GM12865 (cell line): ENCODE data around the gene NEUROG3.
"Not testable (repeated sequence)": the region's sequence is repeated elsewhere in the genome, so short reads cannot be mapped to it uniquely, and the experiment has no call there.

Experiments used
- DNase-seq: peaks from one replicate; pipeline ENCODE4 v3.0.0; 2010; ENCODE audit warnings: low read depth
- H3K4me3 ChIP-seq: 2 replicates; pipeline ENCODE4 v1.5.1; 2011; ENCODE audit warnings: mild to moderate bottlenecking, low read depth, low read length, control low read depth
- TF ChIP-seq, protein P1 (sequence below): IDR thresholded peaks from 2 replicates; pipeline ENCODE4 v1.5.1; 2011; ENCODE audit warnings: low read length, control low read depth, low read depth, inconsistent platforms; ENCODE audit not compliant: insufficient read depth; ENCODE audit errors: missing control alignments

NEUROG3 gene

GRCh38 chr10:69541463-69541862, 31.8 kb downstream of the NEUROG3 start:
- DNase-seq: no peak
- TF ChIP-seq, protein P1, sequence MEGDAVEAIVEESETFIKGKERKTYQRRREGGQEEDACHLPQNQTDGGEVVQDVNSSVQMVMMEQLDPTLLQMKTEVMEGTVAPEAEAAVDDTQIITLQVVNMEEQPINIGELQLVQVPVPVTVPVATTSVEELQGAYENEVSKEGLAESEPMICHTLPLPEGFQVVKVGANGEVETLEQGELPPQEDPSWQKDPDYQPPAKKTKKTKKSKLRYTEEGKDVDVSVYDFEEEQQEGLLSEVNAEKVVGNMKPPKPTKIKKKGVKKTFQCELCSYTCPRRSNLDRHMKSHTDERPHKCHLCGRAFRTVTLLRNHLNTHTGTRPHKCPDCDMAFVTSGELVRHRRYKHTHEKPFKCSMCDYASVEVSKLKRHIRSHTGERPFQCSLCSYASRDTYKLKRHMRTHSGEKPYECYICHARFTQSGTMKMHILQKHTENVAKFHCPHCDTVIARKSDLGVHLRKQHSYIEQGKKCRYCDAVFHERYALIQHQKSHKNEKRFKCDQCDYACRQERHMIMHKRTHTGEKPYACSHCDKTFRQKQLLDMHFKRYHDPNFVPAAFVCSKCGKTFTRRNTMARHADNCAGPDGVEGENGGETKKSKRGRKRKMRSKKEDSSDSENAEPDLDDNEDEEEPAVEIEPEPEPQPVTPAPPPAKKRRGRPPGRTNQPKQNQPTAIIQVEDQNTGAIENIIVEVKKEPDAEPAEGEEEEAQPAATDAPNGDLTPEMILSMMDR: no peak
- no peak overlapping the region for H3K4me3 ChIP-seq

- no peak overlapping the region for H3K4me3 ChIP-seq
- no peak for DNase-seq
- TF ChIP-seq, protein P1: no peak
Observed at GRCh38 chr10:69538461-69538860, 34.8 kb downstream of the NEUROG3 start.

GRCh38 chr10:69537449-69537848, 35.8 kb downstream of the NEUROG3 start:
- no peak for DNase-seq
- TF ChIP-seq, protein P1: no peak
- H3K4me3 ChIP-seq: no peak overlapping the region

DNA sequence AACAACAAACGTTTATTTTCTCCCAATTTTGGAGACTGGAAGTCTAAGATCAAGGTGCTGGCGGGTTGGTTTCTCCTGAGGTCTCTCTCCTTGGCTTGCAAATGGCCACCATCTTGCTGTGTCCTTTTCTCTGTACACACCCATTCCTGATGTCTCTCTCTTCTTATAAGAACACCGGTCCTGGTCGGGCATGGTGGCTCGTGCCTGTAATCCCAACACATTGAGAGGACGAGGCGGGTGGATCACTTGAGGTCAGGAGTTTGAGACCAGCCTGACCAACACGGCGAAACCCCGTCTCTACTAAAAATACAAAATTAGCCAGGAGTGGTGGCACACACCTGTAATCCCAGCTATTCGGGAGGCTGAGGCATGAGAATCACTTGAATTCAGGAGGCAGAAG, 36.7 kb downstream of the NEUROG3 start:
- not testable (repeated sequence) for DNase-seq, H3K4me3 ChIP-seq

DNA sequence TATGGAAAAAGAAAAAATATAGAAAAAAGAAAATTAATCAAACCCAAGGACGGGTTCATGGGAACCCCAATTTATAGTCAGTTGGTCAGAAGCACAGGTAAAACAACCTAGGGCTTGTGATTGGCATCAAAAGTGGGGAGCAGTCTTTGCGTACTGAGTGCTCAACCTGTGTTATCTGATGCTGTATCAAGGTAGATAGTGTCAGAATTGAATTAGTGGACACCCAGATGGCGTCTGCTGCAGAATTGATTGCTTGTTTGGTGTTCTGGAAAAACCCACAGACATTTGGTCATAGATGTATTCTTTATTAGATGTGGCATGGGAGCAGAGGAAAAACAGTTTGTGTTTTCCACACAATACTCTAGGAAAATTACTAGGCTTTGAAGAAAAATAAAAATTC, 39.6 kb downstream of the NEUROG3 start:
- no peak for DNase-seq
- TF ChIP-seq, protein P1: no peak

DNA sequence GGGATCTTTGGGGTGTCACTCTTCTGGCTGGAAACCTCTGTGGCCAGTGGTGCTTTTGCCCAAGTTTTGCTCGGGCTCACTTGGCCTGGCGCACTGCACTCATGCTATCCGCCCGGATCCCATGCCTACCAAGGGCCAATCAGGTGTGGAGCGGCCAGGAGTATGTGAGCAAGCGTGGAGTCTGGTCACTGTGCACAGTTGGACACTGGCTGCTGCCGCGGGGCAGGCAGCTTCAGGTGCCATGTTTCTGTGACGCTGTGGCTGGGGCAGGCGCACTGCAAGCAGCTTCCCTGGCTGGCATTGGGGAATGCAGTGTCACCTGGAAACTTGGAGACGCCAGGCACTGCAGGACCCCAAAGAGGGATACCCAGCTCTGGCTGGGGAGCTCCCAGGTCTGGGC, 45.3 kb downstream of the NEUROG3 start:
- DNase-seq: no peak
- TF ChIP-seq, protein P1: no peak
- no peak overlapping the region for H3K4me3 ChIP-seq

More for the DNA sequence above, 39.6 kb downstream of the NEUROG3 start:
- no peak overlapping the region for H3K4me3 ChIP-seq
